Measurements from ENCODE around the gene RNLS. TPM values are rescaled to one million over a fixed set of nuclear protein-coding genes. Genes with fewer than 3 reads are reported as not detected.

Gene RNLS
- total and polyA plus RNA-seq, 4 donors: 5.8 to 11.6 (median 7.9) TPM

DNA sequence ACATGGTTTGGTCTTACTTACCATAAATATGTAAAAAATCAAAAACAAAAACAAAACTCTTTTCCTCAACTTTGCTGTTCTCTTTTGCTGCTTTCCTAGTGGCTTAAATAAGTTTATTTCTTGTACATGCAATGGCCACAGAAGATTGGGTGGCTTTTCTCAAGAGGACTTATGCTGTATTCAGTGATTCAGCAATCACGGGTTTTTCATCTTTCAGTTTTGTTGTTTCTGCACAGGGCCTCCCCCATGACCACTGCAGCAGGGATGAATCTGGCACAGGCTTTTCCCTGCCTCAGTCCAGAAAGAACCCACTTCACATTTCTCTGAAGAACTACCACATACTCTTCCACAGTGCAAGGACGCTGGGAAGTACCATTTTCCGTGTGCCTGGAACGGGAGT, 355.0 kb downstream of the RNLS start:
- Histone ChIP-seq H3K4me1 (ENCODE audit: control insufficient read depth in 5 of 5, insufficient read depth in 5 of 5, low read length in 5 of 5) (peaks cover 0 to 20% (median 13%) of the 10 kb centered on the region in 5 donors), H3K27me3 (ENCODE audit: control insufficient read depth in 3 of 3, insufficient read depth in 3 of 3, low read length in 2 of 3) (no peaks in the 10 kb centered on the region), H3K4me3 (no peak overlapping the region), H3K36me3 (ENCODE audit: control insufficient read depth in 4 of 4, insufficient read depth in 4 of 4, low read length in 4 of 4) (no peaks in the 10 kb centered on the region), H3K9ac (ENCODE audit: insufficient read depth in 1 of 2, low read length in 2 of 2) (no peak overlapping the region), H3K9me3 (ENCODE audit: control insufficient read depth in 4 of 4, insufficient read depth in 3 of 4, low read length in 3 of 4) (no peaks in the 10 kb centered on the region), H3K27ac (ENCODE audit: low read depth in 1 of 2, low read length in 1 of 2) (peak overlapping the region in 1 of 2 donors; percentile 78)
- ATAC-seq (ENCODE audit: insufficient read depth, low FRiP score) (no peak), DNase-seq (no peak)
- WGBS, 2 donors: 89 to 92% methylated on average over 4 of the region's 4 CpGs
- TF ChIP-seq, protein P1, sequence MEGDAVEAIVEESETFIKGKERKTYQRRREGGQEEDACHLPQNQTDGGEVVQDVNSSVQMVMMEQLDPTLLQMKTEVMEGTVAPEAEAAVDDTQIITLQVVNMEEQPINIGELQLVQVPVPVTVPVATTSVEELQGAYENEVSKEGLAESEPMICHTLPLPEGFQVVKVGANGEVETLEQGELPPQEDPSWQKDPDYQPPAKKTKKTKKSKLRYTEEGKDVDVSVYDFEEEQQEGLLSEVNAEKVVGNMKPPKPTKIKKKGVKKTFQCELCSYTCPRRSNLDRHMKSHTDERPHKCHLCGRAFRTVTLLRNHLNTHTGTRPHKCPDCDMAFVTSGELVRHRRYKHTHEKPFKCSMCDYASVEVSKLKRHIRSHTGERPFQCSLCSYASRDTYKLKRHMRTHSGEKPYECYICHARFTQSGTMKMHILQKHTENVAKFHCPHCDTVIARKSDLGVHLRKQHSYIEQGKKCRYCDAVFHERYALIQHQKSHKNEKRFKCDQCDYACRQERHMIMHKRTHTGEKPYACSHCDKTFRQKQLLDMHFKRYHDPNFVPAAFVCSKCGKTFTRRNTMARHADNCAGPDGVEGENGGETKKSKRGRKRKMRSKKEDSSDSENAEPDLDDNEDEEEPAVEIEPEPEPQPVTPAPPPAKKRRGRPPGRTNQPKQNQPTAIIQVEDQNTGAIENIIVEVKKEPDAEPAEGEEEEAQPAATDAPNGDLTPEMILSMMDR (IDR thresholded peaks at IDR 0.05; ENCODE audit: control extremely low read depth, extremely low read depth): no peak

DNA sequence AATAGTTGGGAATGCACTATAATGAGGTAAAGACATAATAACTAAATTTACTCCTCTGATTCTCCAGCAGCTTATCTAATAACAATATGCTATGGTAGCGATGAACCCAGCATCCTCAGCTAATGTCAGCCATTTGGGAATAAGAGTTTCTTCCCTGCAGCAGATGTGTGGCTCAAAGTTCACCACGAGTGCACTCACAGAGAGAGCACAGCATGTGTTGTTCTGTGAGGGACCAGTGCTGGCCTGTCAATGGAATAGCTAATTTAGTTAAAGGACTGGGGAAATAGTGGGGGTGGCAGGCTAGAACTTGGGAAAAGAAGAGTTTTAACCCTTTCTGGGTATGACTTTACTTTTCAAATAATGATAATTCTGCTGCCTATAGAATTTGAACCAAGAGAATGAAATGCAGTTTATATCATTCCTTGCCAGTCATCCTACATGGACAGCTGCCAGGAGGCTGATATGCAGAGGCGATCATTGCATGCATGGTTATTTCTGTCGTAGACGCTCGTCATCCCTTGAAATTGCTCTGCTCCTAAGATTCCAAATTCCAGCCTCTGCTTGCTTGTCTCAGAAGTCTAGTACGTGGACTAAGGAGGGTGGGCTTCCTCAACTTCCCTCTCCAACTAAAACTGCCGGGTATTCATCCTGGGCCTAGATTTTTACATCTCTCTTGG, 355.6 kb downstream of the RNLS start:
- H3K4me3 ChIP-seq: no peak overlapping the region
- no peaks in the 10 kb centered on the region for H3K9me3 ChIP-seq (ENCODE audit: control insufficient read depth in 4 of 4, insufficient read depth in 3 of 4, low read length in 3 of 4)
- H3K9ac ChIP-seq (ENCODE audit: insufficient read depth in 1 of 2, low read length in 2 of 2): no peak overlapping the region
- DNase-seq (peak; percentile 54 to 77 (median 74)), ATAC-seq (ENCODE audit: insufficient read depth, low FRiP score) (no peak)
- H3K27ac ChIP-seq (ENCODE audit: low read depth in 1 of 2, low read length in 1 of 2): peak overlapping the region in 1 of 2 donors; percentile 78
- H3K27me3 ChIP-seq (ENCODE audit: control insufficient read depth in 3 of 3, insufficient read depth in 3 of 3, low read length in 2 of 3): no peaks in the 10 kb centered on the region
- 60 to 75% methylated on average over 8 of the region's 8 CpGs for WGBS, 2 donors
- TF ChIP-seq, protein P1 (IDR thresholded peaks at IDR 0.05; ENCODE audit: control extremely low read depth, extremely low read depth): no peak
- H3K4me1 ChIP-seq (ENCODE audit: control insufficient read depth in 5 of 5, insufficient read depth in 5 of 5, low read length in 5 of 5): peaks cover 0 to 20% (median 13%) of the 10 kb centered on the region in 5 donors
- H3K36me3 ChIP-seq (ENCODE audit: control insufficient read depth in 4 of 4, insufficient read depth in 4 of 4, low read length in 4 of 4): no peaks in the 10 kb centered on the region

DNA sequence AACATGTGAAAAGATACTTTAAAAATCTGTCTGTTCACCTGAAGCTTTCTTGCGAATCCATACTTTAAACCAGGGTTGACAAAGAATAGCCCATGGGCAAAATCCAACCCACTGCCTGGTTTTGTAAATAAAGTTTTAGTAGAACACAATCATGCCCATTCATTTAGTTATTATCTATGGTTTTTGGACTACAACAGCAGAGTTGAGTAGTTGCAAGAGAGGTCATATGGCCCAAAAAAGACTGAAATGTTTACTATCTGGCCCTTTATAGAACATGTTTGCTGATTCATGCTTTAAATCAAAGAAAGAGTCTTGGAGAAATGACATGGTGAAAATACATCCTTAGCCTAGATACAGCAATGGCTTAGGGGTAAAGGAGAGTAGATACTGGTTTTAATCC, 356.2 kb downstream of the RNLS start:
- DNase-seq (peak in 1 of 3 donors; percentile 30), ATAC-seq (ENCODE audit: insufficient read depth, low FRiP score) (no peak)
- Histone ChIP-seq H3K36me3 (ENCODE audit: control insufficient read depth in 4 of 4, insufficient read depth in 4 of 4, low read length in 4 of 4) (no peaks in the 10 kb centered on the region), H3K9me3 (ENCODE audit: control insufficient read depth in 4 of 4, insufficient read depth in 3 of 4, low read length in 3 of 4) (no peaks in the 10 kb centered on the region), H3K4me3 (no peak overlapping the region), H3K27ac (ENCODE audit: low read depth in 1 of 2, low read length in 1 of 2) (peak overlapping the region in 1 of 2 donors; percentile 43), H3K4me1 (ENCODE audit: control insufficient read depth in 5 of 5, insufficient read depth in 5 of 5, low read length in 5 of 5) (peaks cover 0 to 20% (median 13%) of the 10 kb centered on the region in 5 donors), H3K27me3 (ENCODE audit: control insufficient read depth in 3 of 3, insufficient read depth in 3 of 3, low read length in 2 of 3) (no peaks in the 10 kb centered on the region), H3K9ac (ENCODE audit: insufficient read depth in 1 of 2, low read length in 2 of 2) (no peak overlapping the region)
- TF ChIP-seq, protein P1 (IDR thresholded peaks at IDR 0.05; ENCODE audit: control extremely low read depth, extremely low read depth): no peak
- WGBS, 2 donors: 99 to 100% methylated on average over 1 of the region's 1 CpG

Data from lung (tissue), 12 donors.